Renal cortical epithelial cell (primary cell): Measurements from ENCODE around the gene RANGAP1. TPM values are rescaled to one million over a fixed set of nuclear protein-coding genes. Genes with fewer than 3 reads are reported as not detected.

Source experiments
- DNase-seq: peaks from one replicate; pipeline ENCODE4 v3.0.0-alpha.2; 2011; ENCODE audit warnings: low read depth
- total RNA-seq: library from RNA; depleted of rRNA; stranded (reverse); fragments of >200 nt; gene quantifications from 2 replicates; pipeline ENCODE4 v1.2.3, GENCODE V29; 2014

Gene RANGAP1
- total RNA-seq, 1 donor from 2014 or later = 78.8 TPM

GRCh38 chr22:41197038-41197972 is 88.7 kb downstream of the RANGAP1 start:
- no peak for DNase-seq

Other genes with a start within 250 kb of the RANGAP1 start
- 15.5 and 168 TPM in 2 replicates for gene EP300, start 193.6 kb downstream of the RANGAP1 start, total RNA-seq
- 15.3 and 26.1 TPM in 2 replicates for gene L3MBTL2, start 80.9 kb downstream of the RANGAP1 start, total RNA-seq
- 0.85 and 0.87 TPM in 2 replicates for gene CHADL, start 45.3 kb downstream of the RANGAP1 start, total RNA-seq
- 44.3 and 124 TPM in 2 replicates for gene ZC3H7B, start 15.3 kb upstream of the RANGAP1 start, total RNA-seq
- 2.3 and 7.6 TPM in 2 replicates for gene TEF, start 95.8 kb upstream of the RANGAP1 start, total RNA-seq
- 12.2 and 35.9 TPM in 2 replicates for gene TOB2, start 160.6 kb upstream of the RANGAP1 start, total RNA-seq
- 39.6 and 78.3 TPM in 2 replicates for gene PHF5A, start 182.5 kb upstream of the RANGAP1 start, total RNA-seq
- gene ACO2, start 182.9 kb upstream of the RANGAP1 start, total RNA-seq = 54.2 and 141 TPM in 2 replicates